ENCODE measurements around the gene SPRY1. TPM values are rescaled to one million over a fixed set of nuclear protein-coding genes. Genes with fewer than 3 reads are reported as not detected.

The SPRY1 gene
- polyA plus RNA-seq, 1 donor from 2014 or later = 0.58 TPM

GRCh38 chr4:123348946-123349345, 47.6 kb upstream of the SPRY1 start:
- no peaks in the 10 kb centered on the region for H3K36me3 ChIP-seq (ENCODE audit: insufficient read depth, low read length)
- H3K9me3 ChIP-seq (ENCODE audit: low read length) = no peaks in the 10 kb centered on the region
- no peaks in the 10 kb centered on the region for H4K20me1 ChIP-seq (ENCODE audit: insufficient read depth)
- H2AFZ ChIP-seq (ENCODE audit: low read depth, low read length) = no peak overlapping the region
- no peak overlapping the region for H3K9ac ChIP-seq (ENCODE audit: low read length)
- H3K27ac ChIP-seq (ENCODE audit: low read length) = no peak overlapping the region
- H3K4me3 ChIP-seq (ENCODE audit: low read length) = no peak overlapping the region
- H3F3A ChIP-seq (ENCODE audit: insufficient read depth, low read length, poor library complexity, severe bottlenecking) = no peaks in the 10 kb centered on the region
- TF ChIP-seq MXI1 (conservative IDR thresholded peaks at IDR 0.05; ENCODE audit: poor library complexity, severe bottlenecking) = no peak
- TF ChIP-seq TAF1 (IDR thresholded peaks at IDR 0.05; ENCODE audit: low read depth) = no peak
- TF ChIP-seq, protein P1, sequence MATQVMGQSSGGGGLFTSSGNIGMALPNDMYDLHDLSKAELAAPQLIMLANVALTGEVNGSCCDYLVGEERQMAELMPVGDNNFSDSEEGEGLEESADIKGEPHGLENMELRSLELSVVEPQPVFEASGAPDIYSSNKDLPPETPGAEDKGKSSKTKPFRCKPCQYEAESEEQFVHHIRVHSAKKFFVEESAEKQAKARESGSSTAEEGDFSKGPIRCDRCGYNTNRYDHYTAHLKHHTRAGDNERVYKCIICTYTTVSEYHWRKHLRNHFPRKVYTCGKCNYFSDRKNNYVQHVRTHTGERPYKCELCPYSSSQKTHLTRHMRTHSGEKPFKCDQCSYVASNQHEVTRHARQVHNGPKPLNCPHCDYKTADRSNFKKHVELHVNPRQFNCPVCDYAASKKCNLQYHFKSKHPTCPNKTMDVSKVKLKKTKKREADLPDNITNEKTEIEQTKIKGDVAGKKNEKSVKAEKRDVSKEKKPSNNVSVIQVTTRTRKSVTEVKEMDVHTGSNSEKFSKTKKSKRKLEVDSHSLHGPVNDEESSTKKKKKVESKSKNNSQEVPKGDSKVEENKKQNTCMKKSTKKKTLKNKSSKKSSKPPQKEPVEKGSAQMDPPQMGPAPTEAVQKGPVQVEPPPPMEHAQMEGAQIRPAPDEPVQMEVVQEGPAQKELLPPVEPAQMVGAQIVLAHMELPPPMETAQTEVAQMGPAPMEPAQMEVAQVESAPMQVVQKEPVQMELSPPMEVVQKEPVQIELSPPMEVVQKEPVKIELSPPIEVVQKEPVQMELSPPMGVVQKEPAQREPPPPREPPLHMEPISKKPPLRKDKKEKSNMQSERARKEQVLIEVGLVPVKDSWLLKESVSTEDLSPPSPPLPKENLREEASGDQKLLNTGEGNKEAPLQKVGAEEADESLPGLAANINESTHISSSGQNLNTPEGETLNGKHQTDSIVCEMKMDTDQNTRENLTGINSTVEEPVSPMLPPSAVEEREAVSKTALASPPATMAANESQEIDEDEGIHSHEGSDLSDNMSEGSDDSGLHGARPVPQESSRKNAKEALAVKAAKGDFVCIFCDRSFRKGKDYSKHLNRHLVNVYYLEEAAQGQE (IDR thresholded peaks at IDR 0.05; ENCODE audit: borderline replicate concordance) = no peak
- TF ChIP-seq CTCF (IDR thresholded peaks at IDR 0.05; ENCODE audit: poor library complexity, severe bottlenecking) = no peak
- no peak for TF ChIP-seq POLR2AphosphoS5 (IDR thresholded peaks at IDR 0.05)
- no peak for TF ChIP-seq EP300 (conservative IDR thresholded peaks at IDR 0.05; ENCODE audit: poor library complexity, severe bottlenecking)
- no peak for TF ChIP-seq RAD21 (conservative IDR thresholded peaks at IDR 0.05)
- no peak for TF ChIP-seq EZH2 (IDR thresholded peaks at IDR 0.05; ENCODE audit: borderline replicate concordance, insufficient read depth, low read length, poor library complexity, severe bottlenecking)
- TF ChIP-seq SMC3 (conservative IDR thresholded peaks at IDR 0.05; ENCODE audit: poor library complexity) = no peak
- no peaks in the 10 kb centered on the region for H3K27me3 ChIP-seq (ENCODE audit: insufficient read depth, low read depth, low read length)
- no peaks in the 10 kb centered on the region for H3K9me2 ChIP-seq (ENCODE audit: insufficient read depth, low read length)
- no peak overlapping the region for H3K4me2 ChIP-seq (ENCODE audit: low read length)
- H3K79me2 ChIP-seq (replicated peaks; ENCODE audit: insufficient read depth, low read length) = no peaks in the 10 kb centered on the region

DNA sequence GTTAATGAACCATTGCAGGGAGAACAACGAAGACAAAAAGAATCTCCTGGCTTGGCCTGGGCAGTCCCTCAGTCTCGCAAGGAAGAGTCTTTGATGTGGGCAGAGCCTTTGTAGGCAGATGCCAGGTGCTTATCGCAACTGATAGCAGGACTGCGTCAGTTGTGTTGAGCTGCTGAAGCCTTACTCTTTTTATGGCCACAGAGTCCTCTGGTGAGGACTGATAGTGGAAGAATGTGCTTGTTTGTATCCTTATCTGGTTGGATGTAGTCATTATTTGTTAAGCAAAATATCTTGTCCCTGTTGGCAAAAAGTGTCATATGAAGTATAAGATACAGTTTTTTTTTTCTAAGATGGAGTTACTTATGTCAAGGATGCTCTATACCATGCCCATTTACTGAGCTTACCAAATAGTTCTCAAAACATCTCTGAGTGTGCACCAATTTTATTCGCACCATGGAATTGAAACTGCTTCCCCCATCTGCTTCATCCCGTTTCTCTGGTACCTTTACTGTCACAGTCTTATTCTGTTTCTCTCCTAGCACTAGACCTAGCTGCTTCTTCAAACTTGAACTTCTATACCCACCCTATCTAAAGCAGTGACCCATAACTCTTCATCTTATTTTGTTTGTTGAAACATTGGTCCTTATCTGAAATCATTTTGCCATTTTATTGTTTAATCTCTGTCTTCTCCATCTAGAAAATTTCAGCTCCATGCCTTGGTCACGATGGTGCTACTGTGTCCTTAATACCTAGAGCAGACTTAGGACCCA, 47.0 kb upstream of the SPRY1 start:
- Histone ChIP-seq H3K9me2 (ENCODE audit: insufficient read depth, low read length) (no peaks in the 10 kb centered on the region), H3K4me2 (ENCODE audit: low read length) (no peak overlapping the region), H3K4me3 (ENCODE audit: low read length) (no peak overlapping the region), H3K9me3 (ENCODE audit: low read length) (no peaks in the 10 kb centered on the region), H4K20me1 (ENCODE audit: insufficient read depth) (no peaks in the 10 kb centered on the region), H3K27me3 (ENCODE audit: insufficient read depth, low read depth, low read length) (no peaks in the 10 kb centered on the region), H2AFZ (ENCODE audit: low read depth, low read length) (no peak overlapping the region), H3K27ac (ENCODE audit: low read length) (no peak overlapping the region), H3F3A (ENCODE audit: insufficient read depth, low read length, poor library complexity, severe bottlenecking) (no peaks in the 10 kb centered on the region), H3K9ac (ENCODE audit: low read length) (no peak overlapping the region), H3K79me2 (replicated peaks; ENCODE audit: insufficient read depth, low read length) (no peaks in the 10 kb centered on the region), H3K36me3 (ENCODE audit: insufficient read depth, low read length) (no peaks in the 10 kb centered on the region)
- TF ChIP-seq EP300 (conservative IDR thresholded peaks at IDR 0.05; ENCODE audit: poor library complexity, severe bottlenecking) (no peak), TAF1 (IDR thresholded peaks at IDR 0.05; ENCODE audit: low read depth) (no peak), CTCF (IDR thresholded peaks at IDR 0.05; ENCODE audit: poor library complexity, severe bottlenecking) (no peak), SMC3 (conservative IDR thresholded peaks at IDR 0.05; ENCODE audit: poor library complexity) (no peak), POLR2AphosphoS5 (IDR thresholded peaks at IDR 0.05) (no peak), RAD21 (conservative IDR thresholded peaks at IDR 0.05) (no peak), EZH2 (IDR thresholded peaks at IDR 0.05; ENCODE audit: borderline replicate concordance, insufficient read depth, low read length, poor library complexity, severe bottlenecking) (no peak), MXI1 (conservative IDR thresholded peaks at IDR 0.05; ENCODE audit: poor library complexity, severe bottlenecking) (no peak)
- TF ChIP-seq, protein P1 (IDR thresholded peaks at IDR 0.05; ENCODE audit: borderline replicate concordance) = no peak
